Endodermal cell (in vitro differentiated cells): ENCODE data around the gene TAF3. TPM values are rescaled to one million over a fixed set of nuclear protein-coding genes. Genes with fewer than 3 reads are reported as not detected.
A peak's percentile ranks its signal among the peaks of the same experiment; 100 is the strongest.

Source experiments
- DNase-seq: peaks from one replicate; pipeline ENCODE4 v3.0.0-alpha.2; 2017
- H3K27ac ChIP-seq: 2 replicates; pipeline ENCODE4 v1.5.1; 2013; ENCODE audit warnings: mild to moderate bottlenecking, low read depth, low read length, moderate library complexity
- H3K27me3 ChIP-seq: 2 replicates; pipeline ENCODE4 v1.6.1; 2013; ENCODE audit warnings: mild to moderate bottlenecking, low read length, moderate library complexity; ENCODE audit not compliant: insufficient read depth, control insufficient read depth, poor library complexity, severe bottlenecking
- H3K36me3 ChIP-seq: 2 replicates; pipeline ENCODE4 v1.7.0; 2013; ENCODE audit warnings: mild to moderate bottlenecking, low read length, moderate library complexity; ENCODE audit not compliant: control insufficient read depth, insufficient read depth
- H3K4me1 ChIP-seq: one replicate; pipeline ENCODE4 v1.7.0; 2013; ENCODE audit warnings: low read length; ENCODE audit not compliant: control insufficient read depth, insufficient read depth
- H3K4me3 ChIP-seq: 2 replicates; pipeline ENCODE4 v1.5.1; 2013; ENCODE audit warnings: mild to moderate bottlenecking, low read length, moderate library complexity
- H3K9ac ChIP-seq: 2 replicates; pipeline ENCODE4 v1.6.1; 2013; ENCODE audit warnings: mild to moderate bottlenecking, low read length, moderate library complexity; ENCODE audit not compliant: poor library complexity, severe bottlenecking; ENCODE audit errors: extremely low read depth
- H3K9me3 ChIP-seq: 2 replicates; pipeline ENCODE4 v1.6.1; 2013; ENCODE audit warnings: mild to moderate bottlenecking, low read length, moderate library complexity; ENCODE audit not compliant: control insufficient read depth
- H3K27ac Mint-ChIP-seq: 2 replicates; pipeline ENCODE4 v1.8.0; 2020; ENCODE audit warnings: mixed read lengths
- H3K27me3 Mint-ChIP-seq: 2 replicates; pipeline ENCODE4 v1.8.0; 2021; ENCODE audit warnings: mild to moderate bottlenecking, mixed read lengths; ENCODE audit not compliant: insufficient read depth
- H3K36me3 Mint-ChIP-seq: 2 replicates; pipeline ENCODE4 v1.8.0; 2020; ENCODE audit warnings: low read depth, mixed read lengths
- H3K4me1 Mint-ChIP-seq: 2 replicates; pipeline ENCODE4 v1.8.0; 2020; ENCODE audit warnings: mixed read lengths
- H3K4me3 Mint-ChIP-seq: 2 replicates; pipeline ENCODE4 v1.8.0; 2020; ENCODE audit warnings: mild to moderate bottlenecking, moderate library complexity, mixed read lengths
- H3K9me3 Mint-ChIP-seq: 2 replicates; pipeline ENCODE4 v1.8.0; 2020; ENCODE audit warnings: mild to moderate bottlenecking, mixed read lengths
- WGBS, 2 experiments: methylation state at CpG; one replicate each; pipeline versions ENCODE4 v1.1.5 to v1.1.7; 2013; ENCODE audit warnings: missing lambda C conversion rate in 2 of 2, mixed read lengths in 1 of 2; ENCODE audit not compliant: insufficient coverage in 1 of 2, insufficient read length in 1 of 2; 5-methylcytosine and 5-hydroxymethylcytosine counted together
- total RNA-seq, 2 donors: library from RNA; stranded (reverse); fragmentation: NEBNext Ultra II Directional in 1 of 2; extraction: Animal tissue kit (Norgen Biotek cat#: 25700) in 1 of 2; gene quantifications; 2 replicates in 1 of 2; 3 replicates in 1 of 2; pipeline ENCODE4 v1.2.1, GENCODE V29; 2021
- TF ChIP-seq, protein P1 (sequence below): fragments of 200-600 bp; sonication (generic); conservative IDR thresholded peaks from 2 replicates; pipeline ENCODE4 v1.5.0; 2021; ENCODE audit warnings: antibody characterized with exemption, mild to moderate bottlenecking

Gene TAF3
- total RNA-seq, 2 donors from 2014 or later: 9.9 to 10.0 TPM

DNA sequence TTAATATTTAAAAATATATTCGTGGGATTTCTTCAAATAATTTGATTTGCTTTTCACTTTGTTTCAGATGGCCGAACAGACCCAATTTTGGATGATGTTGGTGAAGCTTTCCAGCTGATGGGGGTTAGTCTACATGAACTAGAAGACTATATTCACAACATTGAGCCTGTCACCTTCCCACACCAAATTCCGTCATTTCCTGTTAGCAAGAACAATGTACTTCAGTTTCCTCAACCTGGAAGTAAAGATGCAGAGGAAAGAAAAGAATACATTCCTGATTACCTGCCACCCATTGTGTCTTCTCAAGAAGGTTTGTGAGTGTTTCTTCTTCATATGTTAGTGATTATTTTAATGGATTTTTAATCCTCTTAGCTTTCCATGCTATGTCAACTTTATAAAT lies 5.9 kb downstream of the TAF3 start:
- peaks cover 29% of the 10 kb centered on the region for H3K36me3 Mint-ChIP-seq

DNA sequence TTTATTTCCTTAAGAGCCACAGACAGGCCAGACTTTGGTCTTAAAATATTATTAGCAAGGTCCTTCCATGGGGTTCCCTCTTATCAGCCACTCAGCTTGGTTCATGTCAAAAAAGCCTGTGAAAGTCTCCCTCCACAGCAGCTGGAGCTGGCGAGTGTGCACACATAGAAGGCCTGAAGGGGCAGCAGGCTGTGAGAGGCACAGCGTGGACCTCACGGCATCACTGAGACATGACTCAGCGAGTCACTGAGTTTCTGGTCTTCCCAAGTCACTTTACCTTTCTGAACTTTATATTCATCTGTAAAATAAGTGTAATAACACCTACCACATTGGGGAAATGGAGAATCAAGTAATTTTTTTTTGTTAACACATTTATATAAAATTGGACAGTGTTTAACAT lies 8.7 kb downstream of the TAF3 start:
- no peaks in the 10 kb centered on the region for H3K4me1 Mint-ChIP-seq
- no peaks in the 10 kb centered on the region for H3K27me3 Mint-ChIP-seq
- Histone ChIP-seq H3K9ac (no peak overlapping the region), H3K9me3 (no peaks in the 10 kb centered on the region), H3K4me3 (no peak overlapping the region), H3K27me3 (no peaks in the 10 kb centered on the region), H3K27ac (no peak overlapping the region), H3K36me3 (peaks cover 36% of the 10 kb centered on the region), H3K4me1 (no peaks in the 10 kb centered on the region)
- peak; percentile 58 for DNase-seq
- WGBS, 2 experiments: 91% methylated on average over 4 of the region's 4 CpGs; no CpG with 5 or more reads in 1 of the 2 experiments
- H3K4me3 Mint-ChIP-seq: no peak overlapping the region
- no peak overlapping the region for H3K27ac Mint-ChIP-seq
- H3K9me3 Mint-ChIP-seq: no peaks in the 10 kb centered on the region
- peaks cover 33% of the 10 kb centered on the region for H3K36me3 Mint-ChIP-seq
- TF ChIP-seq, protein P1, sequence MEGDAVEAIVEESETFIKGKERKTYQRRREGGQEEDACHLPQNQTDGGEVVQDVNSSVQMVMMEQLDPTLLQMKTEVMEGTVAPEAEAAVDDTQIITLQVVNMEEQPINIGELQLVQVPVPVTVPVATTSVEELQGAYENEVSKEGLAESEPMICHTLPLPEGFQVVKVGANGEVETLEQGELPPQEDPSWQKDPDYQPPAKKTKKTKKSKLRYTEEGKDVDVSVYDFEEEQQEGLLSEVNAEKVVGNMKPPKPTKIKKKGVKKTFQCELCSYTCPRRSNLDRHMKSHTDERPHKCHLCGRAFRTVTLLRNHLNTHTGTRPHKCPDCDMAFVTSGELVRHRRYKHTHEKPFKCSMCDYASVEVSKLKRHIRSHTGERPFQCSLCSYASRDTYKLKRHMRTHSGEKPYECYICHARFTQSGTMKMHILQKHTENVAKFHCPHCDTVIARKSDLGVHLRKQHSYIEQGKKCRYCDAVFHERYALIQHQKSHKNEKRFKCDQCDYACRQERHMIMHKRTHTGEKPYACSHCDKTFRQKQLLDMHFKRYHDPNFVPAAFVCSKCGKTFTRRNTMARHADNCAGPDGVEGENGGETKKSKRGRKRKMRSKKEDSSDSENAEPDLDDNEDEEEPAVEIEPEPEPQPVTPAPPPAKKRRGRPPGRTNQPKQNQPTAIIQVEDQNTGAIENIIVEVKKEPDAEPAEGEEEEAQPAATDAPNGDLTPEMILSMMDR: no peak

More for the DNA sequence above, 5.9 kb downstream of the TAF3 start:
- H3K4me3 Mint-ChIP-seq: no peak overlapping the region
- no peak for DNase-seq
- H3K9me3 Mint-ChIP-seq: no peaks in the 10 kb centered on the region
- Histone ChIP-seq H3K9ac (no peak overlapping the region), H3K4me3 (no peak overlapping the region), H3K9me3 (no peaks in the 10 kb centered on the region), H3K4me1 (no peaks in the 10 kb centered on the region), H3K27me3 (no peaks in the 10 kb centered on the region), H3K36me3 (peaks cover 40% of the 10 kb centered on the region), H3K27ac (no peak overlapping the region)
- H3K27ac Mint-ChIP-seq: no peak overlapping the region
- peaks cover 10% of the 10 kb centered on the region for H3K4me1 Mint-ChIP-seq
- TF ChIP-seq, protein P1: no peak
- H3K27me3 Mint-ChIP-seq: no peaks in the 10 kb centered on the region
- 94% methylated on average over 3 of the region's 3 CpGs; no CpG with 5 or more reads in 1 of the 2 experiments for WGBS, 2 experiments

DNA sequence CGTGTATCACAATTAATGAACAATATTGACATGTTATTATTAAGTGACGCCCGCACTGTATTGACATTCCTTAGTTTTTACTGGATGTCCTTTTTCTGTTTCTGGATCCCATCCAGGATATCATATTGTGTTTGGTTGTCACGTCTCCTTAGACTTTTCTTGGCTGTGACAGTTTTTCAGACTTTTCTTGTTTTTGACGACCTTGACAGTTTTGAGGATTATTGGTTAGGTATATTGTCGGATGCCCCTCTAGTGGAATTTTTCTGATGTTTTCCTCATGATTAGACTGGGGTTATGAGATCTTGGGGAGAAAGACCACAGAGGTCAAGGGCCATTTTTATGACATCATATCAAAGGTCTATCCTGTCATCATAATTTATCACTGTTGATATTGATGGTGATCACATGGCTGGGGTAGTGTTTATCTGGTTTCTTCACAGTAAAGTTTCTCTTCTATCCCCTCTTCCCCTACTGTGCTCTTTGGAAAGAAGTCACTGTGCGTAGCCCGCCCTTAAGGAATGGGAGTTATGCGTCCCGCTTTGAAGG lies 11.1 kb downstream of the TAF3 start:
- Histone ChIP-seq H3K27ac (no peak overlapping the region), H3K4me1 (no peaks in the 10 kb centered on the region), H3K36me3 (peaks cover 36% of the 10 kb centered on the region), H3K9ac (no peak overlapping the region), H3K9me3 (no peaks in the 10 kb centered on the region), H3K27me3 (no peaks in the 10 kb centered on the region), H3K4me3 (no peak overlapping the region)
- 84 to 100% methylated on average over 4 to 8 of the region's 10 CpGs for WGBS, 2 experiments
- Mint-ChIP-seq H3K4me3 (no peak overlapping the region), H3K36me3 (peaks cover 31% of the 10 kb centered on the region), H3K27ac (no peak overlapping the region), H3K4me1 (no peaks in the 10 kb centered on the region), H3K27me3 (no peaks in the 10 kb centered on the region), H3K9me3 (no peaks in the 10 kb centered on the region)
- no peak for DNase-seq
- TF ChIP-seq, protein P1: no peak
